ENCODE results near the gene SEMG2. TPM values are rescaled to one million over a fixed set of nuclear protein-coding genes. Genes with fewer than 3 reads are reported as not detected.

SEMG2 gene
- total RNA-seq, 1 donor from 2014 or later: not detected

DNA sequence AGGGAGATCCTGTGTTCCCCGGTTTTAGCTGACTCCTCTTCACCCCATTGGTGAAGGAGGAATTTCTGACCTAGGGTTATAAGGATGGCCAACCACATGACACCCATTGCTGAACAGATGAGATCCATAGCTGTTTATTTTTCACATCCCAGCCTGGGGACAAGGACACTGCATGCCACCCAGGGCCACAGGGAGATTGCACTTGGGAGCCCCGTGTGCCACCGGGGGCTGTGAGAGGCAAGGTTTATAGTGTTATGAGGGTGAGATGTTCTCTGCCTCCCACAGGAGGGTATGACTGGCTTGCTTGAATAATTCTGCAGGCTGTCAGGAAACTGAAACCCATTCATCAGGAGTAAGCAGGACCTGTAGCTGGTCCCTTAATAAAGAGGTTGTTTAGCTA lies 47.9 kb downstream of the SEMG2 start:
- intact Hi-C loops (cut with DNase I): no loop called here
- Histone ChIP-seq H3K4me1 (no peaks in the 10 kb centered on the region), H3K36me3 (no peaks in the 10 kb centered on the region), H3K4me3 (no peak overlapping the region), H3K27ac (no peak overlapping the region), H3K27me3 (no peaks in the 10 kb centered on the region), H3K9me3 (no peaks in the 10 kb centered on the region)
- TF ChIP-seq, protein P1, sequence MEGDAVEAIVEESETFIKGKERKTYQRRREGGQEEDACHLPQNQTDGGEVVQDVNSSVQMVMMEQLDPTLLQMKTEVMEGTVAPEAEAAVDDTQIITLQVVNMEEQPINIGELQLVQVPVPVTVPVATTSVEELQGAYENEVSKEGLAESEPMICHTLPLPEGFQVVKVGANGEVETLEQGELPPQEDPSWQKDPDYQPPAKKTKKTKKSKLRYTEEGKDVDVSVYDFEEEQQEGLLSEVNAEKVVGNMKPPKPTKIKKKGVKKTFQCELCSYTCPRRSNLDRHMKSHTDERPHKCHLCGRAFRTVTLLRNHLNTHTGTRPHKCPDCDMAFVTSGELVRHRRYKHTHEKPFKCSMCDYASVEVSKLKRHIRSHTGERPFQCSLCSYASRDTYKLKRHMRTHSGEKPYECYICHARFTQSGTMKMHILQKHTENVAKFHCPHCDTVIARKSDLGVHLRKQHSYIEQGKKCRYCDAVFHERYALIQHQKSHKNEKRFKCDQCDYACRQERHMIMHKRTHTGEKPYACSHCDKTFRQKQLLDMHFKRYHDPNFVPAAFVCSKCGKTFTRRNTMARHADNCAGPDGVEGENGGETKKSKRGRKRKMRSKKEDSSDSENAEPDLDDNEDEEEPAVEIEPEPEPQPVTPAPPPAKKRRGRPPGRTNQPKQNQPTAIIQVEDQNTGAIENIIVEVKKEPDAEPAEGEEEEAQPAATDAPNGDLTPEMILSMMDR (IDR thresholded peaks at IDR 0.05): no peak
- DNase-seq (ENCODE audit: low spot score in 2 of 2): no peak

DNA sequence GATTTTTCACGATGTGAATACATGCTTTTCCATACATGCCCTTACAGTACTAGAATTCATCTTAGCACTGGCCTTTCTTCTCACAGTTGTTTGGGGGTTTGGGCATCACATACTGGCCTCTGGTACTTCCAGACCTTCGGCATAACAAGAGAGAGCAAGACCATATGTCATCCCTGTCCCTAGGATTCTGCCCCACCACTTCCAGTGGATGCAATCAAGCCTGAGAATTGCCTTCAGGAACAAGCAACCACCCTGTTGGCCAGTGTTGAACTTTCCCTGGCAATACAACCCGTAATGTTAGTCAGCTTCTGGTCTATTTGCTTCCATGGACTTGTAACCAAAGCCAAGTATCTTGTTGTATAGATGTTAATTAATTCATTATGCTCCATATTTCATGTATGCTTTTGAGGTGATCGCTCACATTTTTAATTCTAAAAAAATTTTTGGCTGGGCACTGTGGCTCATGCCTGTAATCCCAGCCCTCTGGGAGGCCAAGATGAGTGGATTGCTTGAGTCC lies 48.6 kb downstream of the SEMG2 start:
- Histone ChIP-seq H3K4me1 (no peaks in the 10 kb centered on the region), H3K27me3 (no peaks in the 10 kb centered on the region), H3K9me3 (no peaks in the 10 kb centered on the region), H3K36me3 (no peaks in the 10 kb centered on the region), H3K27ac (no peak overlapping the region), H3K4me3 (no peak overlapping the region)
- no peak for DNase-seq (ENCODE audit: low spot score in 2 of 2)
- intact Hi-C loops (cut with DNase I): no loop called here
- TF ChIP-seq, protein P1 (IDR thresholded peaks at IDR 0.05): no peak

Other genes with a start within 250 kb of the SEMG2 start
- not detected for gene KCNS1, start 120.2 kb upstream of the SEMG2 start, total RNA-seq
- gene WFDC5, start 106.2 kb upstream of the SEMG2 start, total RNA-seq: not detected
- gene WFDC12, start 96.9 kb upstream of the SEMG2 start, total RNA-seq: not detected
- gene PI3, start 46.5 kb upstream of the SEMG2 start, total RNA-seq: not detected
- not detected for gene SEMG1, start 14.3 kb upstream of the SEMG2 start, total RNA-seq
- 223 TPM for gene SLPI, start 33.2 kb downstream of the SEMG2 start, total RNA-seq
- gene RBPJL, start 85.5 kb downstream of the SEMG2 start, total RNA-seq: not detected
- 0.21 TPM for gene MATN4, start 86.9 kb downstream of the SEMG2 start, total RNA-seq
- gene SDC4, start 127.1 kb downstream of the SEMG2 start, total RNA-seq: 63.8 TPM
- gene SYS1, start 141.8 kb downstream of the SEMG2 start, total RNA-seq: 27.4 TPM
- not detected for gene TP53TG5, start 157.0 kb downstream of the SEMG2 start, total RNA-seq
- gene DBNDD2, start 186.9 kb downstream of the SEMG2 start, total RNA-seq: 100 TPM
- 142 TPM for gene PIGT, start 194.8 kb downstream of the SEMG2 start, total RNA-seq
- 32.5 TPM for gene WFDC2, start 248.4 kb downstream of the SEMG2 start, total RNA-seq